ENCODE measurements around the gene OR56A5.

The OR56A5 gene

DNA sequence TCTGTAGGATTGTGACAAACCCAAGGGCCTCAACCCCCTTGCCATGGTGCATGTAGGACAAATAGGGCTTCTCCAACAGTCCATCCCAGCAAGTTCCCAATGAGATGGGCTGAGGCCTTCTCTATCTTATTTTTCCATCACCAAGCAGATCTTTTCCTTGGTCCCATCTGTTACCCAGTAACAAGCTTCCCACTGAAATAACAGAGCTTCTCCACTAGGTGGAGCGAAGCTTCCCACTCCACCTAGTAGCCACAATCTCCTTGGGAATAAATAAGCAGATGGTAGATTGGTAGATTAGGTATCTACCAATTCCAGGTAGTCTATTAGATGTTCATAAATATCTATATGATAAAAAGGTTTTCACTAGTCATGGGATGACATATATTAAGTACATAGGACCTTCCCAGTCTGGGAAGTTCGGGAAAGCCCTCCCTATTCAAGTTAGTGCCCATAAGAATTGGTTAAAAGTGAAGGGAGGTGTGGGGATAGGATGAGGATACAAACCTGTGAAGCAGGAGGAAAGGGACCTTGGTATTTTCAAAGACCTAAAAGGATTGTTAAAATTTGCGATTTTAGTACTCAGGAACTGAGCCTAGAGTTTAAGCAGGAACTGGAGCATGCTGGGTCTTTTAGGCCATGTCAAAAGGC lies 24.4 kb upstream of the OR56A5 start:
- DNase-seq (ENCODE audit: low read depth) = peak; percentile 21
- TF ChIP-seq, protein P1, sequence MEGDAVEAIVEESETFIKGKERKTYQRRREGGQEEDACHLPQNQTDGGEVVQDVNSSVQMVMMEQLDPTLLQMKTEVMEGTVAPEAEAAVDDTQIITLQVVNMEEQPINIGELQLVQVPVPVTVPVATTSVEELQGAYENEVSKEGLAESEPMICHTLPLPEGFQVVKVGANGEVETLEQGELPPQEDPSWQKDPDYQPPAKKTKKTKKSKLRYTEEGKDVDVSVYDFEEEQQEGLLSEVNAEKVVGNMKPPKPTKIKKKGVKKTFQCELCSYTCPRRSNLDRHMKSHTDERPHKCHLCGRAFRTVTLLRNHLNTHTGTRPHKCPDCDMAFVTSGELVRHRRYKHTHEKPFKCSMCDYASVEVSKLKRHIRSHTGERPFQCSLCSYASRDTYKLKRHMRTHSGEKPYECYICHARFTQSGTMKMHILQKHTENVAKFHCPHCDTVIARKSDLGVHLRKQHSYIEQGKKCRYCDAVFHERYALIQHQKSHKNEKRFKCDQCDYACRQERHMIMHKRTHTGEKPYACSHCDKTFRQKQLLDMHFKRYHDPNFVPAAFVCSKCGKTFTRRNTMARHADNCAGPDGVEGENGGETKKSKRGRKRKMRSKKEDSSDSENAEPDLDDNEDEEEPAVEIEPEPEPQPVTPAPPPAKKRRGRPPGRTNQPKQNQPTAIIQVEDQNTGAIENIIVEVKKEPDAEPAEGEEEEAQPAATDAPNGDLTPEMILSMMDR (IDR thresholded peaks at IDR 0.05; ENCODE audit: insufficient read depth, low read depth, low read length, missing control alignments) = peak; percentile 50
- H3K4me3 ChIP-seq (ENCODE audit: low read depth, low read length) = no peak overlapping the region

DNA sequence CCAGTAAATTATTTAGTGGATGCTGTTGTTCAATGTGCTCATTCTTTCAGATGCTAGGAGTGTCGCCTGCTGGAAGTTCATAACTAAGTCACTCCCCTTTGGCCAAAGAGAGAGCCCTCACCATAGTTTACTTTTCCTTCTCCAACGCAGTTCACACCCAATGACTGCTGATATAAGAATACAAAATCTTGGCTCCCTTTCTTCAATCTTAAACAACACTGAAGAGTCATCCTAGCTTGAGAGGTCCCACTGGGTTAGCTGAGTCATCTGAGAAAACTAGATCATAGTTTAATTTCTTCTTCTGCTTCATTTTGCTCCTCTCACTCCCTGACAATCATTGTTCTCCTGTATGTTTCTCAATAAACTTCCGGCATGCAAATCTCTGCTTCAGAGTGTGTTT lies 23.9 kb upstream of the OR56A5 start:
- no peak overlapping the region for H3K4me3 ChIP-seq (ENCODE audit: low read depth, low read length)
- no peak for DNase-seq (ENCODE audit: low read depth)
- TF ChIP-seq, protein P1 (IDR thresholded peaks at IDR 0.05; ENCODE audit: insufficient read depth, low read depth, low read length, missing control alignments) = no peak

DNA sequence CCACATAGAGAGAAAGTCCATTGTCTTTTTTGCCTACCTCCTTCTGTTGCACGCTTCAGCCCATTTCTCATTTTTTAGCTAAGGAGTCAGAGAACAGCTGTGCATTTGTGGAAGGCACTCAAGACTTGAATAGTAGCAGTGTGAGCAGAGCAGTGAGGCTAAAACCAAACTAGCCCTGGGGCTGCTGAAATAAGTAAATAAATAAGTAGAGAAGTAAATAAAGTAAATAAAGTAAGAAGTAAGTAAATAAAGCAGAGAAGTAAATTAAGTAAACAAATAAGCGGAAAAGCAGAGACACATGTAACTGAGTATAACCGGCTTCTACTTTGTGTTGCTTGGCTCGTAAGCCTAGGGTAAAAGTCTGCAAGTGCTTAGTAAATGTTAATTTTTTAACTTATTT lies 20.9 kb upstream of the OR56A5 start:
- TF ChIP-seq, protein P1 (IDR thresholded peaks at IDR 0.05; ENCODE audit: insufficient read depth, low read depth, low read length, missing control alignments) = no peak
- no peak for DNase-seq (ENCODE audit: low read depth)
- H3K4me3 ChIP-seq (ENCODE audit: low read depth, low read length) = no peak overlapping the region

DNA sequence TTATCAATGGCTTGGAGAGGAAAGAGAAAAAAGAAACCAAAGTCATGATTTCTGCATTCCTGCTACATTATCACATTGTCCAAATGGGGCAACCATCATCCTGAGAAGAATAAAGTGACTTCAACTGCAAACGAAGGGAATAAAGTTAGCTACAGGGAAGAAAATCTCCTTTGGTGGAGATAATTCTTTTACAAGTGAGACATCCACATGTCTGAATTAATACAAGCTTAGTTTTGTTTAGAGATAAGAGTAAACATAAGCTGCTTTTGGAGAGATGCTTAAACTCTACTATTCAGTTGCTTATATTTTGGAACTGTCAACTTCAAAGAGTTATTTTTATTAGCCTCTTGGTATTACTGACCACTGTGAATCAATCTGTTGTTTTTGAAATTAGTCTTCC lies 18.6 kb upstream of the OR56A5 start, which contains the start of gene OR52L1:
Gene OR52L1, minus strand, starts transcription at position 101 of the 400 bp plus-strand sequence. Its CDS starts 55 bp downstream, at position 46.
- DNase-seq (ENCODE audit: low read depth) = no peak
- TF ChIP-seq, protein P1 (IDR thresholded peaks at IDR 0.05; ENCODE audit: insufficient read depth, low read depth, low read length, missing control alignments) = no peak
- no peak within 1 kb of the TSS for H3K4me3 ChIP-seq (ENCODE audit: low read depth, low read length)

DNA sequence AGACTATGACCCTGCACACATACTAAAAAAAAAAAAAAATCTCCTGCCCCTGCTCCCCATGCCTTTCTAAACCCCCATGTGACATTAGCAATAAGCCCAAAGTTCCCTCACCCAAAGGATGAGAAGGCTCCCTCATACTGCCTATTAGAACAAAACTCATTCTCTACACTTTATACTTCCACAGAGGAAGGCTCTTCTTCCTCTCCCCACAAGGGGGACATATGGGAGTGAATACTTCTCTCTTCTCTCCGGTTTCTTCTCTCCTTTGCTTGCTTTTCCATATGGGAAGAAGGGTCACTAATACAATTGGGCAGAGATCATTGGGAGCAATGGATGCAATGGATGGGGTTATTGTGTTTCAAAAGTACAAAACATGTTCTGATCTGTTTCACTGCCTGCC lies 15.1 kb upstream of the OR56A5 start:
- TF ChIP-seq, protein P1 (IDR thresholded peaks at IDR 0.05; ENCODE audit: insufficient read depth, low read depth, low read length, missing control alignments) = no peak
- no peak overlapping the region for H3K4me3 ChIP-seq (ENCODE audit: low read depth, low read length)
- no peak for DNase-seq (ENCODE audit: low read depth)

DNA sequence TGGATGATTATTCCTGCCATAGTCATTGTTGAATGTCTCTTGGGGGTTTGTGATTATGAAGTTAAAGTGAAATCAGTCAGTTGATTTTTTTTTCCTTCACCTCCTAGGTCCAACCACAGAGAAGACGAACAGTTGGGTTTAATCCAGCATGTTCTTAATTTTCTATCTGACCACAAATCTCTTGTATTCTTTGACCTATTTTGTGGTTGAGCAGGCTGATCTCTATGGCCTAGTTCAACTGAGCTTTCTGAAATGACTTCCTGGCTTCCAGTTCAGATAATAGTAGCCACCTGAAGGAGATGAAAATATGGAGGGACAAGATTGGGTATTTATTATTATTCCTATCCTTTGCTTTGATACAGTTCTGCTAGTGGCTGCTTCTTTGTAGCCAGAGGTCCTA lies 5.2 kb upstream of the OR56A5 start:
- H3K4me3 ChIP-seq (ENCODE audit: low read depth, low read length) = no peak overlapping the region
- no peak for DNase-seq (ENCODE audit: low read depth)
- TF ChIP-seq, protein P1 (IDR thresholded peaks at IDR 0.05; ENCODE audit: insufficient read depth, low read depth, low read length, missing control alignments) = no peak

DNA sequence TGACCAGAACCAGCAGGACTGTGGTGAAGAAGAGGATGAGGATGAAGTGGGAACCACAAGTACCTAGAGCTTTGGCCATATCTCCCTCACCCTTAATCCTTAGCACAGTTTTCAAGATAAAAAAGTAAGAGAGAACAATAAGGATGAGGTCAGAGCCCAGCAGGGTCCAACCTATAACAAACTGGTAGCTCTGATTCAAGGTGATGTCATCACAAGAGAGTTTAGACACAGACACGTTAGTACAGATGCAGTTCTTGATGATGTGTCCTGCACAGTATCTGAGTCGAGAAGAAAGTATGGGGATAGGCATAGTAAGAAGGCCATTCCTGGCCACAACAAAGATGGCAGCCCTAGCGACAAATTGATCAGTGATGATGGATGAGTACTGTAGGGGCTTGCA lies 586 bp downstream of the OR56A5 start:
- DNase-seq (ENCODE audit: low read depth) = no peak

More for the DNA sequence above, 586 bp downstream of the OR56A5 start:
- TF ChIP-seq, protein P1 (IDR thresholded peaks at IDR 0.05; ENCODE audit: insufficient read depth, low read depth, low read length, missing control alignments) = no peak
- H3K4me3 ChIP-seq (ENCODE audit: low read depth, low read length) = no peak overlapping the region
